NCI-H2196 treated with DMSO at 0.1 percent for 48 hours (cell line): ENCODE data around the gene SMIM28.

Experiments
- DNase-seq: peaks from one replicate; lab custom pipeline; 2025; ENCODE audit not compliant: unreplicated experiment; lab: John Stamatoyannopoulos, UW

SMIM28 gene

GRCh38 chr6:138427701-138428100 lies 50.0 kb downstream of the SMIM28 start:
- DNase-seq, result no peak

GRCh38 chr6:138428944-138429598 lies 51.4 kb downstream of the SMIM28 start:
- peak; percentile 12 for DNase-seq

- no peak for DNase-seq
Measured at GRCh38 chr6:138429761-138430160, 52.1 kb downstream of the SMIM28 start.

GRCh38 chr6:138430361-138431145 lies 52.8 kb downstream of the SMIM28 start:
- DNase-seq, result no peak

- DNase-seq, result no peak
Measured at GRCh38 chr6:138431256-138432062, 53.8 kb downstream of the SMIM28 start.

GRCh38 chr6:138432063-138432356 lies 54.3 kb downstream of the SMIM28 start:
- no peak for DNase-seq
